Measurements from ENCODE around the gene ZSCAN25. TPM values are rescaled to one million over a fixed set of nuclear protein-coding genes. Genes with fewer than 3 reads are reported as not detected.

Gene ZSCAN25
- total and polyA plus RNA-seq, 2 of the 13 experiments (the other 11 are each of a cell fraction or from before 2014, with no cell fraction given) = 12.1 to 16.8 TPM

DNA sequence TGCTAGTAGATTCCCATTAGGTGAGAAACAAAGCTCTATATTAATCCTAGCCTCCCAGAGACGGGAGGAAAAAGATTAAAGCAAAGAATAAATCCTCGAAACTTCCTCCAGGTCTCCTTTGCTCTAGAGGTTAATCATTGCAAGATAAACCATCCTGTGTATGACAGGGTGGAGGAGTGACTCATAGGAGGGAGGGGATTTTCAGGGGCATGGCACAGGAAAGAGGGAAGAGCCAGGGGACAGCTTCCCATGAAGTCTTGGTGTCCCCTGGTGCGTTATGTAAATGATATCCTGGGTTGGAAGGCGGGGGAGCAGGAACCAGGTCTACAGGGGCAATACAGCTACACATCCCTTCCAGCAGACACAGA lies 62.3 kb downstream of the ZSCAN25 start (continued):
- peak; percentile 73; the same call in 1 of the 2 replicates for TF ChIP-seq FOSL1 (CRISPR knock-in tag; IDR thresholded peaks at IDR 0.05; ENCODE audit: borderline replicate concordance)
- TF ChIP-seq, protein P1, sequence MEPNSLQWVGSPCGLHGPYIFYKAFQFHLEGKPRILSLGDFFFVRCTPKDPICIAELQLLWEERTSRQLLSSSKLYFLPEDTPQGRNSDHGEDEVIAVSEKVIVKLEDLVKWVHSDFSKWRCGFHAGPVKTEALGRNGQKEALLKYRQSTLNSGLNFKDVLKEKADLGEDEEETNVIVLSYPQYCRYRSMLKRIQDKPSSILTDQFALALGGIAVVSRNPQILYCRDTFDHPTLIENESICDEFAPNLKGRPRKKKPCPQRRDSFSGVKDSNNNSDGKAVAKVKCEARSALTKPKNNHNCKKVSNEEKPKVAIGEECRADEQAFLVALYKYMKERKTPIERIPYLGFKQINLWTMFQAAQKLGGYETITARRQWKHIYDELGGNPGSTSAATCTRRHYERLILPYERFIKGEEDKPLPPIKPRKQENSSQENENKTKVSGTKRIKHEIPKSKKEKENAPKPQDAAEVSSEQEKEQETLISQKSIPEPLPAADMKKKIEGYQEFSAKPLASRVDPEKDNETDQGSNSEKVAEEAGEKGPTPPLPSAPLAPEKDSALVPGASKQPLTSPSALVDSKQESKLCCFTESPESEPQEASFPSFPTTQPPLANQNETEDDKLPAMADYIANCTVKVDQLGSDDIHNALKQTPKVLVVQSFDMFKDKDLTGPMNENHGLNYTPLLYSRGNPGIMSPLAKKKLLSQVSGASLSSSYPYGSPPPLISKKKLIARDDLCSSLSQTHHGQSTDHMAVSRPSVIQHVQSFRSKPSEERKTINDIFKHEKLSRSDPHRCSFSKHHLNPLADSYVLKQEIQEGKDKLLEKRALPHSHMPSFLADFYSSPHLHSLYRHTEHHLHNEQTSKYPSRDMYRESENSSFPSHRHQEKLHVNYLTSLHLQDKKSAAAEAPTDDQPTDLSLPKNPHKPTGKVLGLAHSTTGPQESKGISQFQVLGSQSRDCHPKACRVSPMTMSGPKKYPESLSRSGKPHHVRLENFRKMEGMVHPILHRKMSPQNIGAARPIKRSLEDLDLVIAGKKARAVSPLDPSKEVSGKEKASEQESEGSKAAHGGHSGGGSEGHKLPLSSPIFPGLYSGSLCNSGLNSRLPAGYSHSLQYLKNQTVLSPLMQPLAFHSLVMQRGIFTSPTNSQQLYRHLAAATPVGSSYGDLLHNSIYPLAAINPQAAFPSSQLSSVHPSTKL (CRISPR knock-in tag; IDR thresholded peaks at IDR 0.05) = peak; percentile 83
- 0 out of 2 replicates have a peak, but pooled peaks have one; percentile 16 for TF ChIP-seq ZNF12 (CRISPR knock-in tag; IDR thresholded peaks at IDR 0.05)
- peak; percentile 71 for TF ChIP-seq SAP130 (CRISPR knock-in tag; IDR thresholded peaks at IDR 0.05; ENCODE audit: low read depth)
- TF ChIP-seq, protein P2, sequence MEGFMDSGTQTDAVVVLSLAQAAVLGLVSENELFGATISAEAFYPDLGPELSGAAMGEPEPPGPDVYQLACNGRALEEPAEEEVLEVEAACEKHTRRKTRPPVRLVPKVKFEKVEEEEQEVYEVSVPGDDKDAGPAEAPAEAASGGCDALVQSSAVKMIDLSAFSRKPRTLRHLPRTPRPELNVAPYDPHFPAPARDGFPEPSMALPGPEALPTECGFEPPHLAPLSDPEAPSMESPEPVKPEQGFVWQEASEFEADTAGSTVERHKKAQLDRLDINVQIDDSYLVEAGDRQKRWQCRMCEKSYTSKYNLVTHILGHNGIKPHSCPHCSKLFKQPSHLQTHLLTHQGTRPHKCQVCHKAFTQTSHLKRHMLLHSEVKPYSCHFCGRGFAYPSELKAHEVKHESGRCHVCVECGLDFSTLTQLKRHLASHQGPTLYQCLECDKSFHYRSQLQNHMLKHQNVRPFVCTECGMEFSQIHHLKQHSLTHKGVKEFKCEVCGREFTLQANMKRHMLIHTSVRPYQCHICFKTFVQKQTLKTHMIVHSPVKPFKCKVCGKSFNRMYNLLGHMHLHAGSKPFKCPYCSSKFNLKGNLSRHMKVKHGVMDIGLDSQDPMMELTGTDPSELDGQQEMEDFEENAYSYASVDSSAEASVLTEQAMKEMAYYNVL (CRISPR knock-in tag; IDR thresholded peaks at IDR 0.05; ENCODE audit: borderline replicate concordance) = peak; percentile 70; the same call in 1 of the 2 replicates
- peak; percentile 78; the same call in 1 of the 2 replicates for TF ChIP-seq RXRB (CRISPR knock-in tag; IDR thresholded peaks at IDR 0.05; ENCODE audit: borderline replicate concordance)
- peak; percentile 22; the same call in 1 of the 2 replicates for TF ChIP-seq SPEN (CRISPR knock-in tag; IDR thresholded peaks at IDR 0.05; ENCODE audit: low read depth)
- TF ChIP-seq HMG20A (CRISPR knock-in tag; IDR thresholded peaks at IDR 0.05; ENCODE audit: borderline replicate concordance) = peak; percentile 68; the same call in 1 of the 2 replicates
- TF ChIP-seq POGZ (CRISPR knock-in tag; IDR thresholded peaks at IDR 0.05) = peak; percentile 68
- TF ChIP-seq, protein P3, sequence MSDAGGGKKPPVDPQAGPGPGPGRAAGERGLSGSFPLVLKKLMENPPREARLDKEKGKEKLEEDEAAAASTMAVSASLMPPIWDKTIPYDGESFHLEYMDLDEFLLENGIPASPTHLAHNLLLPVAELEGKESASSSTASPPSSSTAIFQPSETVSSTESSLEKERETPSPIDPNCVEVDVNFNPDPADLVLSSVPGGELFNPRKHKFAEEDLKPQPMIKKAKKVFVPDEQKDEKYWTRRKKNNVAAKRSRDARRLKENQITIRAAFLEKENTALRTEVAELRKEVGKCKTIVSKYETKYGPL (CRISPR knock-in tag; IDR thresholded peaks at IDR 0.05) = no peak
- no peak for TF ChIP-seq KLF12 (CRISPR knock-in tag; IDR thresholded peaks at IDR 0.05; ENCODE audit: borderline replicate concordance)
- TF ChIP-seq ZNF652 (CRISPR knock-in tag; IDR thresholded peaks at IDR 0.05; ENCODE audit: borderline replicate concordance, low read depth) = peak; percentile 18; the same call in 1 of the 2 replicates
- TF ChIP-seq, protein P4, sequence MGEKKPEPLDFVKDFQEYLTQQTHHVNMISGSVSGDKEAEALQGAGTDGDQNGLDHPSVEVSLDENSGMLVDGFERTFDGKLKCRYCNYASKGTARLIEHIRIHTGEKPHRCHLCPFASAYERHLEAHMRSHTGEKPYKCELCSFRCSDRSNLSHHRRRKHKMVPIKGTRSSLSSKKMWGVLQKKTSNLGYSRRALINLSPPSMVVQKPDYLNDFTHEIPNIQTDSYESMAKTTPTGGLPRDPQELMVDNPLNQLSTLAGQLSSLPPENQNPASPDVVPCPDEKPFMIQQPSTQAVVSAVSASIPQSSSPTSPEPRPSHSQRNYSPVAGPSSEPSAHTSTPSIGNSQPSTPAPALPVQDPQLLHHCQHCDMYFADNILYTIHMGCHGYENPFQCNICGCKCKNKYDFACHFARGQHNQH (CRISPR knock-in tag; IDR thresholded peaks at IDR 0.05) = 0 out of 2 replicates have a peak, but pooled peaks have one; percentile 14
- TF ChIP-seq ZIK1 (CRISPR knock-in tag; IDR thresholded peaks at IDR 0.05; ENCODE audit: borderline replicate concordance, low read depth) = no peak
- peak; percentile 90 for TF ChIP-seq SP5 (CRISPR knock-in tag; IDR thresholded peaks at IDR 0.05; ENCODE audit: borderline replicate concordance, low read depth)
- no peak; the same call in 1 of the 2 replicates for TF ChIP-seq NR2F6 (IDR thresholded peaks at IDR 0.05)
- peak; percentile 54; the same call in 1 of the 2 replicates for TF ChIP-seq NR2F6 (CRISPR knock-in tag; IDR thresholded peaks at IDR 0.05)
- no peak for TF ChIP-seq SOX6 (IDR thresholded peaks at IDR 0.05)
- TF ChIP-seq SOX6 (CRISPR knock-in tag; IDR thresholded peaks at IDR 0.05) = peak; percentile 71
- peak; percentile 54; the same call in 1 of the 2 replicates for TF ChIP-seq GATAD2A (CRISPR knock-in tag; IDR thresholded peaks at IDR 0.05)
- TF ChIP-seq FOXA3 (CRISPR knock-in tag; IDR thresholded peaks at IDR 0.05) = 0 out of 2 replicates have a peak, but pooled peaks have one; percentile 23
- no peak for TF ChIP-seq NFATC3 (CRISPR knock-in tag; IDR thresholded peaks at IDR 0.05)
- TF ChIP-seq, protein P5, sequence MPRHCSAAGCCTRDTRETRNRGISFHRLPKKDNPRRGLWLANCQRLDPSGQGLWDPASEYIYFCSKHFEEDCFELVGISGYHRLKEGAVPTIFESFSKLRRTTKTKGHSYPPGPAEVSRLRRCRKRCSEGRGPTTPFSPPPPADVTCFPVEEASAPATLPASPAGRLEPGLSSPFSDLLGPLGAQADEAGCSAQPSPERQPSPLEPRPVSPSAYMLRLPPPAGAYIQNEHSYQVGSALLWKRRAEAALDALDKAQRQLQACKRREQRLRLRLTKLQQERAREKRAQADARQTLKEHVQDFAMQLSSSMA (CRISPR knock-in tag; IDR thresholded peaks at IDR 0.05) = no peak
- TF ChIP-seq MED1 (CRISPR knock-in tag; IDR thresholded peaks at IDR 0.05) = peak; percentile 47
- no peak for TF ChIP-seq ZNF432 (CRISPR knock-in tag; IDR thresholded peaks at IDR 0.05; ENCODE audit: borderline replicate concordance)

Measured in HepG2 (cell line).